ENCODE measurements around the gene PRXL2C.

The PRXL2C gene

DNA sequence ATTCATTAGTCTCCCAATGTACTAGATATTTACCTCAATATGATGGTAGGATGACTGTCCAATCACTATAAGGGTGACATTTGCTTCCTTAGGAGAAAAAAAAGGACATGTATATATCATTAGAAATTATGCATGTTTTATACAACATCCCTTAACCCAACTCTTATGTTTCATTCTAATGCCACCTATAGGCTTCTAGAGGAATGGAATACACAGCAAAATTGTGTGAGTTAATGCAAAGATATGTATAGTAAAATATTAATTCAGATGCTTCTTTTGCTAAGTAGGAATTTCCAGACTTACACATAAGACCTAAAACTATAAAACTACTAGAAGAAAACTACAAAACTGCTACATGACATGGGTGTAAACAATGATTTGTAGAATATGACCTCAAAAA lies 3.5 kb downstream of the PRXL2C start:
- Histone ChIP-seq H3K79me2 (ENCODE audit: insufficient read depth, low read depth) (no peaks in the 10 kb centered on the region), H3K4me3 (IDR thresholded peaks at IDR 0.05; ENCODE audit: insufficient read depth, low read depth, low read length) (no peak overlapping the region), H3K36me3 (ENCODE audit: insufficient read depth) (no peaks in the 10 kb centered on the region), H3K4me1 (ENCODE audit: low read depth, poor library complexity, severe bottlenecking) (peaks cover 17% of the 10 kb centered on the region), H4K20me1 (ENCODE audit: insufficient read depth) (no peaks in the 10 kb centered on the region), H3K4me2 (no peak overlapping the region), H3K9ac (no peak overlapping the region), H3K27ac (no peak overlapping the region), H2AFZ (ENCODE audit: low read depth) (no peak overlapping the region), H3K27me3 (ENCODE audit: insufficient read depth, low read depth) (no peaks in the 10 kb centered on the region)
- TF ChIP-seq, protein P1, sequence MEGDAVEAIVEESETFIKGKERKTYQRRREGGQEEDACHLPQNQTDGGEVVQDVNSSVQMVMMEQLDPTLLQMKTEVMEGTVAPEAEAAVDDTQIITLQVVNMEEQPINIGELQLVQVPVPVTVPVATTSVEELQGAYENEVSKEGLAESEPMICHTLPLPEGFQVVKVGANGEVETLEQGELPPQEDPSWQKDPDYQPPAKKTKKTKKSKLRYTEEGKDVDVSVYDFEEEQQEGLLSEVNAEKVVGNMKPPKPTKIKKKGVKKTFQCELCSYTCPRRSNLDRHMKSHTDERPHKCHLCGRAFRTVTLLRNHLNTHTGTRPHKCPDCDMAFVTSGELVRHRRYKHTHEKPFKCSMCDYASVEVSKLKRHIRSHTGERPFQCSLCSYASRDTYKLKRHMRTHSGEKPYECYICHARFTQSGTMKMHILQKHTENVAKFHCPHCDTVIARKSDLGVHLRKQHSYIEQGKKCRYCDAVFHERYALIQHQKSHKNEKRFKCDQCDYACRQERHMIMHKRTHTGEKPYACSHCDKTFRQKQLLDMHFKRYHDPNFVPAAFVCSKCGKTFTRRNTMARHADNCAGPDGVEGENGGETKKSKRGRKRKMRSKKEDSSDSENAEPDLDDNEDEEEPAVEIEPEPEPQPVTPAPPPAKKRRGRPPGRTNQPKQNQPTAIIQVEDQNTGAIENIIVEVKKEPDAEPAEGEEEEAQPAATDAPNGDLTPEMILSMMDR (conservative IDR thresholded peaks at IDR 0.05; ENCODE audit: low read depth, low read length): peak; percentile 37; the same call in 1 of the 2 replicates

DNA sequence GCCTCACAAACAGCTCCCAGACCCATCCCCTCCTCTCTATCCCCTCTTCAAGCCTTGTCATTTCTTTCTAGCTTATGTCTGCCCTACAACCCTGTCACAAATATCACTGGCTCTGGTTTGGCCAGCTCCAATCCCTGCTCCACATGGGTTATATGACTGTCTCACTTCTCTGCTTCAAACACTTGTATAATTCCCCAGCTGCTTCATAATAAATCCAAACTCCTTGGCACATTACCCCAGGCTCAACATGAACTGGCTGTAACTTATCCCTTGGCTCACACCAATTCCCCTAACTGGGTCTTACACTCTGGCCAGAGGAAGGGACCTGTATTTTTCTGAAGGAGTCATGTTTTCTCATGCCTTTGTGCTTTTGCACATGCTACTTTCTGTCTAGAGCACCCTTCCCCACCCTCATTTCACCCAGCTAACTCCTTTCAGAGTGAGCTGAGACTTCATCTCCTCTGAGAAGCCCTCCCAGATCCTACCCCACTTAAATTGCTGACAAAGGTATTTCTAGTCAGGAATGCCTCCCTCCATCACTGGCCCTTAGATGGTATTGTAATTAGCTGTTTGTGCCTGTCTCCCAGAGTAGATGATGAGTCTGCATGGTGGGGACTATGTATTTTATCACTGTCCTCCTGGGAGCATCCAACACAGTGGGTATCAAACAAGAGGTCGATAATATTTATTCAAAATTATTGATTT lies 5.3 kb downstream of the PRXL2C start:
- Histone ChIP-seq H3K4me1 (ENCODE audit: low read depth, poor library complexity, severe bottlenecking) (peaks cover 7% of the 10 kb centered on the region), H4K20me1 (ENCODE audit: insufficient read depth) (no peaks in the 10 kb centered on the region), H3K36me3 (ENCODE audit: insufficient read depth) (no peaks in the 10 kb centered on the region), H3K27me3 (ENCODE audit: insufficient read depth, low read depth) (no peaks in the 10 kb centered on the region), H3K4me3 (IDR thresholded peaks at IDR 0.05; ENCODE audit: insufficient read depth, low read depth, low read length) (no peak overlapping the region), H2AFZ (ENCODE audit: low read depth) (no peak overlapping the region), H3K4me2 (no peak overlapping the region), H3K79me2 (ENCODE audit: insufficient read depth, low read depth) (no peaks in the 10 kb centered on the region), H3K9ac (no peak overlapping the region), H3K27ac (no peak overlapping the region)
- TF ChIP-seq, protein P1 (conservative IDR thresholded peaks at IDR 0.05; ENCODE audit: low read depth, low read length): no peak

DNA sequence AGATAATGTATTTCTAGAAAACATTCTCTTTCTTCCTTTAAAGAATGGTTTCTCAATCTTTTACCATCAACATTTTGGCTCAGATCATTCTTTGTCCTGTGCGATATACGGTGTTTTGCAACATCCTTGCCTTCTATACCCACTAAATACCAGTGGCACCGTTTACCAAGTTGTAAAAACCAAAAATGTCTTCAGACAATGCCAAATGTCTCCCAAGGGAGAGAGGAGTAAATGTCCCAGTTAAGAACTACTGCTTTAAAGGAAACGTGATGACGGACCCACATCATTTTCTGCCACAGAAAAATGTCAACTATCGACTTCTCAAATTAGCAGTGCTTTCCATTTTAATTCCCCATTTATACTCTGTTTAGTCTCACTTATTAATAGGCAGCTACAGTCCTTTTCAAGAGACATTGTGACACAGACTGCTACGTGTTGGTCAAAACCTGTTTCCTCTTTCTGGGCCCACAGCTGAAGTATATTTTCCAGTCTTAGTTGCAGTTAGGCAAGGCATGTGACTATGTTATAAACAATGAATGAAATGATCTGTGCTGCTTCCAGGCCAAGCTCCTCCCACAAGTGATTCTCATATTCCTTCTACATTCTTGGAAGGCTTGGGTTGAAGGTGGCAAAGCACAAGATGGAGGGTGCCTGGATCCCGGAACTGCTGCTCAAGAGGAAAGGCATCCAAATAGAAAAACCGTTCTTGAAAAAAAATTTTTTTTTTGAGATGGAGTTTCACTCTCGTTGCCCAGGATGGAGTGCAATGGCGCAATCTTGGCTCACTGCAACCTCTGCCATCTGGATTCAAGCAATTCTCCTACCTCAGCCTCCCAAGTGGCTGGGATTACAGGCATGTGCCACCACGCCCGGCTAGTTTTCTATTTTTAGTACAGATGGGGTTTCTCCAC lies 8.8 kb downstream of the PRXL2C start:
- no peak overlapping the region for H3K9ac ChIP-seq
- no peak overlapping the region for H3K4me3 ChIP-seq (IDR thresholded peaks at IDR 0.05; ENCODE audit: insufficient read depth, low read depth, low read length)
- TF ChIP-seq, protein P1 (conservative IDR thresholded peaks at IDR 0.05; ENCODE audit: low read depth, low read length): no peak
- H3K36me3 ChIP-seq (ENCODE audit: insufficient read depth): no peaks in the 10 kb centered on the region
- H4K20me1 ChIP-seq (ENCODE audit: insufficient read depth): no peaks in the 10 kb centered on the region
- H3K27me3 ChIP-seq (ENCODE audit: insufficient read depth, low read depth): no peaks in the 10 kb centered on the region
- H3K4me1 ChIP-seq (ENCODE audit: low read depth, poor library complexity, severe bottlenecking): no peaks in the 10 kb centered on the region
- H2AFZ ChIP-seq (ENCODE audit: low read depth): no peak overlapping the region
- no peak overlapping the region for H3K27ac ChIP-seq
- no peak overlapping the region for H3K4me2 ChIP-seq
- no peaks in the 10 kb centered on the region for H3K79me2 ChIP-seq (ENCODE audit: insufficient read depth, low read depth)

DNA sequence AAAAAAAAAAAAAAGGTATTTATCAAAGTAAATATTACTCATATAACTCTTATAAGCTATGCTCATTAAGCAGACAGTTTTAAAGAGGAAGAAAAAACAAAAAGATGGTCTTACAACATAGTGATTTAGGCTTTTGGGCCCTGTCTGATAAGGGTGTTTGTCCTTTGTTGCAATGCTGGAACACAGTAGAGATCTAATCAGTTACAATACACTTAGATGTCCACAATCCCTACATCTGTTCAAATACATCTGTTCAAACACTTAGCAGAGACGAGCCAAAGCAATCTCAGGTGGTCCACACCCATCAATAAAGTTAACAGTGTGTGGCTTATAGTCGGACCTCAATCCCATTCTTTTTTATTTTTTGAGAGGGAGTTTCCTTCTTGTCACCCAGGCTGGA lies 11.0 kb downstream of the PRXL2C start:
- no peak overlapping the region for H3K9ac ChIP-seq
- H3K36me3 ChIP-seq (ENCODE audit: insufficient read depth): no peaks in the 10 kb centered on the region
- H3K4me3 ChIP-seq (IDR thresholded peaks at IDR 0.05; ENCODE audit: insufficient read depth, low read depth, low read length): no peak overlapping the region
- H4K20me1 ChIP-seq (ENCODE audit: insufficient read depth): no peaks in the 10 kb centered on the region
- no peaks in the 10 kb centered on the region for H3K4me1 ChIP-seq (ENCODE audit: low read depth, poor library complexity, severe bottlenecking)
- no peaks in the 10 kb centered on the region for H3K79me2 ChIP-seq (ENCODE audit: insufficient read depth, low read depth)
- H3K27me3 ChIP-seq (ENCODE audit: insufficient read depth, low read depth): no peaks in the 10 kb centered on the region
- H2AFZ ChIP-seq (ENCODE audit: low read depth): no peak overlapping the region
- TF ChIP-seq, protein P1 (conservative IDR thresholded peaks at IDR 0.05; ENCODE audit: low read depth, low read length): no peak
- H3K4me2 ChIP-seq: no peak overlapping the region
- H3K27ac ChIP-seq: no peak overlapping the region

Measured in KMS-11 (cell line).